Glomerular visceral epithelial cell (primary cell): ENCODE data around the gene DAPK1.
A peak's percentile ranks its signal among the peaks of the same experiment; 100 is the strongest.

Experiments used
- DNase-seq: peaks from one replicate; pipeline ENCODE4 v3.0.0-alpha.2; 2016; ENCODE audit errors: extremely low spot score

The DAPK1 gene

GRCh38 chr9:87685871-87686519 lies 188.3 kb downstream of the DAPK1 start:
- DNase-seq, result no peak

GRCh38 chr9:87686520-87687090 lies 188.9 kb downstream of the DAPK1 start:
- no peak for DNase-seq

- DNase-seq, result no peak
Observed at GRCh38 chr9:87687207-87687606, 189.5 kb downstream of the DAPK1 start.

GRCh38 chr9:87694236-87694755 lies 196.6 kb downstream of the DAPK1 start:
- no peak for DNase-seq

GRCh38 chr9:87695523-87695922 lies 197.9 kb downstream of the DAPK1 start:
- DNase-seq, result no peak

GRCh38 chr9:87696641-87697040 lies 199.0 kb downstream of the DAPK1 start:
- no peak for DNase-seq

- DNase-seq, result no peak
Observed at GRCh38 chr9:87698069-87698809, 200.6 kb downstream of the DAPK1 start.

GRCh38 chr9:87699835-87700234 lies 202.2 kb downstream of the DAPK1 start:
- DNase-seq, result no peak

- DNase-seq, result no peak
Observed at GRCh38 chr9:87701491-87701890, 203.8 kb downstream of the DAPK1 start.

GRCh38 chr9:87701931-87702421 lies 204.3 kb downstream of the DAPK1 start:
- peak; percentile 40 for DNase-seq

- no peak for DNase-seq
Observed at GRCh38 chr9:87702921-87703320, 205.3 kb downstream of the DAPK1 start.

GRCh38 chr9:87703636-87704276 lies 206.1 kb downstream of the DAPK1 start:
- DNase-seq, result peak; percentile 19

GRCh38 chr9:87704342-87704741 lies 206.7 kb downstream of the DAPK1 start:
- no peak for DNase-seq

- no peak for DNase-seq
Observed at GRCh38 chr9:87706066-87706739, 208.5 kb downstream of the DAPK1 start.

- no peak for DNase-seq
Observed at GRCh38 chr9:87707805-87708506, 210.3 kb downstream of the DAPK1 start.

- DNase-seq, result no peak
Observed at GRCh38 chr9:87708546-87708945, 210.9 kb downstream of the DAPK1 start.

GRCh38 chr9:87708986-87709728 lies 211.5 kb downstream of the DAPK1 start:
- no peak for DNase-seq

GRCh38 chr9:87710443-87710842 lies 212.8 kb downstream of the DAPK1 start:
- no peak for DNase-seq

GRCh38 chr9:87711857-87712800 lies 214.5 kb downstream of the DAPK1 start:
- DNase-seq, result peak; percentile 79
